Endothelial cell of umbilical vein (primary cell): ENCODE data around the gene RYR2. TPM values are rescaled to one million over a fixed set of nuclear protein-coding genes. Genes with fewer than 3 reads are reported as not detected.
A peak's percentile ranks its signal among the peaks of the same experiment; 100 is the strongest.

Experiments used
- BruUV-seq: library from RNA; stranded (reverse); fragments of 400-500 nt; replicated peaks from 2 replicates; lab custom pipeline; 2021; lab: Mats Ljungman, UMichigan
- CTCF ChIA-PET: fragments of 300-600, 350-600 bp; sonication (Branson Sonifier 250); formaldehyde crosslinking; loops from one replicate; lab custom pipeline; 2021; ENCODE audit warnings: antibody characterized with exemption, inconsistent platforms; lab: Charles Lee
- POLR2A ChIA-PET: fragments of 300-600, 350-600 bp; sonication (Branson Sonifier 250); formaldehyde crosslinking; loops from one replicate; lab custom pipeline; 2021; ENCODE audit warnings: antibody characterized with exemption, inconsistent platforms; lab: Charles Lee
- DNase-seq: peaks from one replicate; pipeline ENCODE4 v3.0.0-alpha.2; 2011; ENCODE audit warnings: low read depth, low spot score
- FAIRE-seq: peaks from 2 replicates; lab custom pipeline; 2011; peaks lifted over from hg19 to GRCh38; lab: Jason Lieb, UNC
- H2AFZ ChIP-seq: 2 replicates; pipeline ENCODE4 v1.6.0; 2012; ENCODE audit warnings: low read depth, low read length, control low read depth, inconsistent platforms
- H3K27ac ChIP-seq: 2 replicates; pipeline ENCODE4 v1.5.1; 2011; ENCODE audit warnings: low read depth, mild to moderate bottlenecking, control low read depth, low read length, moderate library complexity; ENCODE audit not compliant: insufficient read depth
- H3K27me3 ChIP-seq, 2 experiments: 2 replicates each; pipeline versions ENCODE4 v1.6.0 to v1.6.1; 2011; ENCODE audit warnings: low read length in 2 of 2, mixed read lengths in 1 of 2; ENCODE audit not compliant: control insufficient read depth in 2 of 2, insufficient read depth in 2 of 2
- H3K36me3 ChIP-seq, 2 experiments: 2 replicates in 1 of 2; 3 replicates in 1 of 2; pipeline ENCODE4 v1.5.1; 2011; ENCODE audit warnings: low read length in 2 of 2, mild to moderate bottlenecking in 1 of 2, moderate library complexity in 1 of 2; ENCODE audit not compliant: control insufficient read depth in 2 of 2, insufficient read depth in 2 of 2; ENCODE audit errors: extremely low read depth in 1 of 2
- H3K4me1 ChIP-seq: 3 replicates; pipeline ENCODE4 v1.5.1; 2011; ENCODE audit warnings: mild to moderate bottlenecking, low read length; ENCODE audit not compliant: control insufficient read depth, insufficient read depth; ENCODE audit errors: extremely low read depth
- H3K4me2 ChIP-seq: 2 replicates; pipeline ENCODE4 v1.6.1; 2011; ENCODE audit warnings: low read length, control low read depth, mixed read lengths; ENCODE audit not compliant: insufficient read depth
- H3K4me3 ChIP-seq, 3 experiments: fragments of 200-600 bp in 1 of 3; sonication (generic), shearing (Covaris generic) in 1 of 3; replicated peaks in 1 of 3; 2 replicates each; pipeline ENCODE4 v1.5.1; 2011 to 2016; ENCODE audit warnings: control low read depth in 3 of 3, low read length in 3 of 3, mild to moderate bottlenecking in 2 of 3, inconsistent platforms in 1 of 3, low read depth in 1 of 3, moderate library complexity in 1 of 3; ENCODE audit not compliant: insufficient read depth in 1 of 3
- H3K79me2 ChIP-seq: 2 replicates; pipeline ENCODE4 v1.6.0; 2012; ENCODE audit warnings: low read length, inconsistent platforms; ENCODE audit not compliant: control insufficient read depth, insufficient read depth
- H3K9ac ChIP-seq: replicated peaks from 2 replicates; pipeline ENCODE3; 2011; ENCODE audit warnings: low read length, control low read depth; ENCODE audit not compliant: insufficient read depth; ENCODE audit errors: extremely low read depth
- H3K9me1 ChIP-seq: replicated peaks from 3 replicates; pipeline ENCODE4 v1.6.0; 2011; ENCODE audit warnings: mild to moderate bottlenecking, low read length; ENCODE audit not compliant: control insufficient read depth, insufficient read depth; ENCODE audit errors: extremely low read depth
- H3K9me3 ChIP-seq: replicated peaks from 2 replicates; pipeline ENCODE4 v1.5.1; 2012; ENCODE audit warnings: low read length, inconsistent platforms; ENCODE audit not compliant: control insufficient read depth, insufficient read depth
- H4K20me1 ChIP-seq: replicated peaks from 2 replicates; pipeline ENCODE3; 2011; ENCODE audit warnings: mild to moderate bottlenecking, low read length; ENCODE audit not compliant: control insufficient read depth, insufficient read depth; ENCODE audit errors: extremely low read depth
- EZH2 ChIP-seq: IDR thresholded peaks from 2 replicates; pipeline ENCODE4 v1.6.1; 2012; ENCODE audit warnings: borderline replicate concordance, low read depth, mild to moderate bottlenecking, moderate library complexity, low read length, inconsistent platforms; ENCODE audit not compliant: severe bottlenecking
- FOS ChIP-seq: IDR thresholded peaks from 2 replicates; pipeline ENCODE4 v1.6.1; 2011; ENCODE audit warnings: mild to moderate bottlenecking, low read length, moderate library complexity, borderline replicate concordance; ENCODE audit not compliant: insufficient read depth
- GATA2 ChIP-seq: IDR thresholded peaks from 2 replicates; pipeline ENCODE4 v1.7.0; 2011; ENCODE audit warnings: low read depth, mild to moderate bottlenecking, moderate library complexity, mixed read lengths, low read length; ENCODE audit not compliant: insufficient read length, insufficient read depth
- MYC ChIP-seq: IDR thresholded peaks from one replicate; pipeline ENCODE4 v1.6.1; 2011; ENCODE audit warnings: mild to moderate bottlenecking, low read depth, low read length
- POLR2A ChIP-seq: IDR thresholded peaks from 2 replicates; pipeline ENCODE4 v1.6.1; 2012; ENCODE audit warnings: low read depth, mild to moderate bottlenecking, control low read depth, low read length
- POLR2AphosphoS5 ChIP-seq: IDR thresholded peaks from 2 replicates; pipeline ENCODE4 v1.6.1; 2012; ENCODE audit warnings: low read depth, mild to moderate bottlenecking, control low read depth, low read length, moderate library complexity; ENCODE audit not compliant: insufficient read depth
- dilution Hi-C: fragments of 300-500 bp; cut with MboI; formaldehyde crosslinking; loops from one replicate; pipeline ENCODE4 v1.15.0; 2019; ENCODE audit warnings: low sequenced_read_pairs; ENCODE audit not compliant: extremely low pct_ligation_motif_present
- intact Hi-C: fragments of 100-400 bp; cut with micrococcal nuclease; formaldehyde crosslinking; loops from one replicate; pipeline ENCODE4 v1.10.0; 2022
- polyA plus RNA-seq, 4 experiments: library from polyadenylated mRNA; depleted of rRNA in 3 of 4; stranded (reverse) in 3 of 4; unstranded in 1 of 4; fragments of >200 nt; gene quantifications; 2 replicates each; pipeline versions ENCODE4 v1.2.1 to v1.2.3, GENCODE V29; 2011 to 2012; ENCODE audit warnings: missing spikeins in 1 of 4
- total RNA-seq: library from RNA; stranded (reverse); gene quantifications from 2 replicates; pipeline ENCODE4 v1.2.3, GENCODE V29; 2021
- TF ChIP-seq, protein P1 (sequence below), 2 donors: IDR thresholded peaks; 1 replicate in 1 of 2; 2 replicates in 1 of 2; pipeline ENCODE4 v1.5.1; 2011; ENCODE audit warnings: low read length in 2 of 2, mild to moderate bottlenecking in 2 of 2, moderate library complexity in 2 of 2, control low read depth in 1 of 2, inconsistent platforms in 1 of 2, low read depth in 1 of 2; ENCODE audit not compliant: insufficient read depth in 1 of 2; ENCODE audit errors: extremely low read depth in 1 of 2
- TF ChIP-seq, protein P2 (sequence below): IDR thresholded peaks from 2 replicates; pipeline ENCODE4 v1.6.1; 2011; ENCODE audit not compliant: insufficient read depth, insufficient read length

RYR2 gene
- total and polyA plus RNA-seq, 2 donors (not counting 3 experiments of a cell fraction or from before 2014, with no cell fraction given) = not detected

DNA sequence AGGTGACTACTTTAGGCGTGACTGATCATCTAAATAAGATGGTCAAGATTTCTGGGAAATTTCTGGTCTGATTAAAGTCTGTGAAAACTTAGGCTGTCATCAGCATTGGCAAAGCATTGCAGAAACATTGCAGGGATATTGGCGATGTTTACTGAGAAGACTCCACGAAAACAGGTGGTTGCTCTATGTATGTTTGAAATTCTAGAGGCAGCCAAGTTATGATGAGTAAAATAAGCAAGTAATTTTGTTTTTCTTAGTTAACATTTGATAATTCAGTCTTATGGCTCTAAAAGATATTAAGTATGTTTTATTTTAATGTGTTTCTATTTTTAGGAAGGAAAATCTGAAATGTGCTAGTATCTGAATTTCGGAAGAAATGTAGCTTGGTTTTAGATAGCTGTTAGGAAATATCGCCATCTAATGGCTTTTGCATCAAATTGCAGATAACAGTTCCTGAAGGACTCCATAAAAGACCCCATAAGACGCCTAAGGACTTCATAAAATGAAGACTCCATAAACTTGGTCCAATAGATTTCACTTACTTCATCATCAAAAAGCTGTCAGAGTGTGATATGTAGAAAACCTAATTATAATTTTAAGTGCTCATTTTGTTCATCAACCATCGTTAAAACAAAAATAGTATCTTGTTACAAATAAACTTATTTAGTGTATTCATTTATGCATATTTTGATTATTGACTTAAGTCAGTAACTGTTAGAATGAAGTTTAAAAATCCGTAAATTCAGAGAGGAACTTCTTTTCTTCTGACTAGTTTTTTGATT, 344.6 kb downstream of the RYR2 start:
- CTCF ChIA-PET = interaction anchor here (0.6 to 3.0 kb wide), 13 partner anchors 16 to 806 kb away, joined by 3 to 32 read pairs (median 5); partner anchors contain the start of genes HEATR1 and RYR2
- DNase-seq (peak; percentile 9), FAIRE-seq (peak; percentile 26)
- Histone ChIP-seq H2AFZ (no peak overlapping the region), H3K4me2 (no peak overlapping the region), H3K36me3 (no peaks in the 10 kb centered on the region), H3K79me2 (no peaks in the 10 kb centered on the region), H3K9me1 (no peaks in the 10 kb centered on the region), H3K4me1 (no peaks in the 10 kb centered on the region), H4K20me1 (no peaks in the 10 kb centered on the region), H3K9ac (no peak overlapping the region), H3K27ac (no peak overlapping the region), H3K9me3 (no peaks in the 10 kb centered on the region), H3K4me3 (no peak overlapping the region), H3K27me3 (no peaks in the 10 kb centered on the region)
- TF ChIP-seq FOS (no peak), GATA2 (no peak), POLR2AphosphoS5 (no peak), EZH2 (no peak), MYC (no peak), POLR2A (no peak)
- TF ChIP-seq, protein P1, sequence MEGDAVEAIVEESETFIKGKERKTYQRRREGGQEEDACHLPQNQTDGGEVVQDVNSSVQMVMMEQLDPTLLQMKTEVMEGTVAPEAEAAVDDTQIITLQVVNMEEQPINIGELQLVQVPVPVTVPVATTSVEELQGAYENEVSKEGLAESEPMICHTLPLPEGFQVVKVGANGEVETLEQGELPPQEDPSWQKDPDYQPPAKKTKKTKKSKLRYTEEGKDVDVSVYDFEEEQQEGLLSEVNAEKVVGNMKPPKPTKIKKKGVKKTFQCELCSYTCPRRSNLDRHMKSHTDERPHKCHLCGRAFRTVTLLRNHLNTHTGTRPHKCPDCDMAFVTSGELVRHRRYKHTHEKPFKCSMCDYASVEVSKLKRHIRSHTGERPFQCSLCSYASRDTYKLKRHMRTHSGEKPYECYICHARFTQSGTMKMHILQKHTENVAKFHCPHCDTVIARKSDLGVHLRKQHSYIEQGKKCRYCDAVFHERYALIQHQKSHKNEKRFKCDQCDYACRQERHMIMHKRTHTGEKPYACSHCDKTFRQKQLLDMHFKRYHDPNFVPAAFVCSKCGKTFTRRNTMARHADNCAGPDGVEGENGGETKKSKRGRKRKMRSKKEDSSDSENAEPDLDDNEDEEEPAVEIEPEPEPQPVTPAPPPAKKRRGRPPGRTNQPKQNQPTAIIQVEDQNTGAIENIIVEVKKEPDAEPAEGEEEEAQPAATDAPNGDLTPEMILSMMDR (IDR thresholded peaks at IDR 0.05; ENCODE audit: extremely low read depth in 1 of 2, insufficient read depth in 1 of 2, low read depth in 1 of 2, low read length in 2 of 2) = peak; percentile 24 to 25
- TF ChIP-seq, protein P2, sequence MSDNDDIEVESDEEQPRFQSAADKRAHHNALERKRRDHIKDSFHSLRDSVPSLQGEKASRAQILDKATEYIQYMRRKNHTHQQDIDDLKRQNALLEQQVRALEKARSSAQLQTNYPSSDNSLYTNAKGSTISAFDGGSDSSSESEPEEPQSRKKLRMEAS = no peak
- dilution Hi-C loops = no loop called here
- BruUV-seq = no TSS peak
- POLR2A ChIA-PET = no interaction called here
- intact Hi-C loops = loop anchor here (1.0 to 10.0 kb wide), 4 partner anchors 342 to 627 kb away; partner anchors contain the start of gene RYR2
